ENCODE measurements around the gene DAZAP1.

DNA sequence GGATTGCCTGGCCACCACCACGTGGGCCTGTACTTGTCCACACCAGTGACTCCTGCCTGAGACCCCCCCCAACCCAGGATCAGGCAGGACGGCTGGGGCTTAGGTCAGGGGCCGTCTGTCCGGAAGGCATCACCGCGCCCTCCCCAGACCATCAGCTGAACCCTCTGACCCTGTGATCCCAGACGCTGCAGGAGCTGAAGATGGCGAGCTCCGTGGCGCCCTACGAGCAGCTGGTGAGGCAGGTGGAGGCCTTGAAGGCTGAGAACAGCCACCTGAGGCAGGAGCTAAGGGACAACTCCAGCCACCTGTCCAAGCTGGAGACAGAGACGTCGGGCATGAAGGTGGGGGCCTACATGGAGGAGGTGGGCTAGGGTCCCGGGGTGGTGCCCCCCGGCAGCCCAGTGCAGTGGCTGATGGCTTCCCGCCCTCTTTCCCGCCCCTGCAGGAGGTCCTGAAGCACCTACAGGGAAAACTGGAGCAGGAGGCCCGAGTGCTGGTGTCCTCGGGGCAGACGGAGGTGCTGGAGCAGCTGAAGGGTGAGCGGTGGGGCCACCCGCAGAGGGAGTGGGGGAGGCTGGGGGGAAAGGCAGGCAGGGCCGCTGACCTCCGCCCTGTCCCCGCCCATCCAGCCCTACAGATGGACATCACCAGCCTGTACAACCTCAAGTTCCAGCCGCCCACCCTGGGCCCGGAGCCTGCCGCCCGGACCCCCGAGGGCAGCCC lies 45.6 kb downstream of the DAZAP1 start:
- TF ChIP-seq CTCF (IDR thresholded peaks at IDR 0.05) (no peak), POLR2AphosphoS5 (IDR thresholded peaks at IDR 0.05) (no peak), POLR2A (IDR thresholded peaks at IDR 0.05) (no peak)

All from suprapubic skin (tissue), 4 donors.